Panc1 (cell line): ENCODE measurements around the gene ADAM11. TPM values are rescaled to one million over a fixed set of nuclear protein-coding genes. Genes with fewer than 3 reads are reported as not detected.
A peak's percentile ranks its signal among the peaks of the same experiment; 100 is the strongest.

Experiments
- ATAC-seq: fragments of 200-7000 bp; cut with Tn5 transposase; 2 replicates; pipeline ENCODE4 v1.9.1; 2020; ENCODE audit warnings: mild to moderate bottlenecking, moderate library complexity
- BruUV-seq: library from RNA; stranded (reverse); fragments of 400-500 nt; replicated peaks from 2 replicates; lab custom pipeline; 2021; lab: Mats Ljungman, UMichigan
- CTCF ChIA-PET: fragments of 300-600 bp; sonication (Branson Sonifier 250); formaldehyde crosslinking; loops from one replicate; lab custom pipeline; 2022; ENCODE audit warnings: antibody characterized with exemption; lab: Charles Lee
- POLR2A ChIA-PET: fragments of 300-600 bp; sonication (Branson Sonifier 250); formaldehyde crosslinking; loops from one replicate; lab custom pipeline; 2022; ENCODE audit warnings: antibody characterized with exemption; lab: Charles Lee
- DNase-seq: peaks from one replicate; pipeline ENCODE4 v3.0.0-alpha.2; 2010; ENCODE audit warnings: low read depth, low spot score
- H3K27ac ChIP-seq: 2 replicates; pipeline ENCODE4 v1.5.1; 2011; ENCODE audit warnings: mild to moderate bottlenecking, low read length, inconsistent platforms
- H3K27me3 ChIP-seq: fragments of 200-500 bp; sonication (Bioruptor generic); 2 replicates; pipeline ENCODE4 v1.6.0; 2014; ENCODE audit warnings: low read length, inconsistent platforms; ENCODE audit not compliant: control insufficient read depth, insufficient read depth
- H3K36me3 ChIP-seq: fragments of 200-500 bp; sonication (Bioruptor generic); 2 replicates; pipeline ENCODE4 v1.5.1; 2014; ENCODE audit warnings: inconsistent platforms, mild to moderate bottlenecking, low read length, moderate library complexity; ENCODE audit not compliant: control insufficient read depth, insufficient read depth
- H3K4me1 ChIP-seq: 2 replicates; pipeline ENCODE4 v1.5.1; 2011; ENCODE audit warnings: inconsistent platforms, mild to moderate bottlenecking, low read length, moderate library complexity; ENCODE audit not compliant: control insufficient read depth, insufficient read depth
- H3K4me3 ChIP-seq, 2 experiments: 2 replicates each; pipeline ENCODE4 v1.5.1; 2011 to 2012; ENCODE audit warnings: low read depth in 2 of 2, low read length in 2 of 2, mild to moderate bottlenecking in 2 of 2, inconsistent platforms in 1 of 2, moderate library complexity in 1 of 2
- H3K9me3 ChIP-seq: fragments of 200-500 bp; sonication (Bioruptor generic); 2 replicates; pipeline ENCODE4 v1.5.1; 2014; ENCODE audit warnings: low read depth, mild to moderate bottlenecking, inconsistent platforms, low read length, moderate library complexity; ENCODE audit not compliant: control insufficient read depth, insufficient read depth
- POLR2AphosphoS5 ChIP-seq: IDR thresholded peaks from 2 replicates; pipeline ENCODE4 v1.6.1; 2012; ENCODE audit warnings: mild to moderate bottlenecking, low read depth, low read length, moderate library complexity
- SIN3A ChIP-seq: IDR thresholded peaks from 2 replicates; pipeline ENCODE4 v1.6.1; 2012; ENCODE audit warnings: low read depth, mild to moderate bottlenecking, low read length, moderate library complexity, borderline replicate concordance; ENCODE audit not compliant: insufficient read depth
- TCF7L2 ChIP-seq: IDR thresholded peaks from 2 replicates; pipeline ENCODE4 v1.6.1; 2011; ENCODE audit warnings: mild to moderate bottlenecking, low read depth, low read length, inconsistent platforms
- in situ Hi-C: cut with HindIII; loops from 2 replicates; pipeline ENCODE4 v1.10.0; 2016; ENCODE audit warnings: low sequenced_read_pairs, low pct_unique_long_range_greater_than_20kb
- intact Hi-C: fragments of 100-400 bp; cut with micrococcal nuclease; formaldehyde crosslinking; loops from one replicate; pipeline ENCODE4 v1.10.0; 2022; ENCODE audit not compliant: unreplicated experiment
- total RNA-seq: library from RNA; stranded (reverse); gene quantifications from one replicate; pipeline ENCODE4 v1.2.1, GENCODE V29; 2021; ENCODE audit not compliant: unreplicated experiment
- TF ChIP-seq, protein P1 (sequence below), 2 experiments: IDR thresholded peaks; 2 replicates each; pipeline ENCODE4 v1.6.1; 2011 to 2012; ENCODE audit warnings: low read depth in 2 of 2, control low read depth in 1 of 2, low read length in 1 of 2, mild to moderate bottlenecking in 1 of 2, moderate library complexity in 1 of 2; ENCODE audit not compliant: insufficient read depth in 1 of 2
- TF ChIP-seq, protein P2 (sequence below): fragments of 450-650 bp; IDR thresholded peaks from 2 replicates; pipeline ENCODE4 v1.5.1; 2017; ENCODE audit warnings: mild to moderate bottlenecking

Gene ADAM11
- total RNA-seq, 1 experiment from 2014 or later: 3.5 TPM

DNA sequence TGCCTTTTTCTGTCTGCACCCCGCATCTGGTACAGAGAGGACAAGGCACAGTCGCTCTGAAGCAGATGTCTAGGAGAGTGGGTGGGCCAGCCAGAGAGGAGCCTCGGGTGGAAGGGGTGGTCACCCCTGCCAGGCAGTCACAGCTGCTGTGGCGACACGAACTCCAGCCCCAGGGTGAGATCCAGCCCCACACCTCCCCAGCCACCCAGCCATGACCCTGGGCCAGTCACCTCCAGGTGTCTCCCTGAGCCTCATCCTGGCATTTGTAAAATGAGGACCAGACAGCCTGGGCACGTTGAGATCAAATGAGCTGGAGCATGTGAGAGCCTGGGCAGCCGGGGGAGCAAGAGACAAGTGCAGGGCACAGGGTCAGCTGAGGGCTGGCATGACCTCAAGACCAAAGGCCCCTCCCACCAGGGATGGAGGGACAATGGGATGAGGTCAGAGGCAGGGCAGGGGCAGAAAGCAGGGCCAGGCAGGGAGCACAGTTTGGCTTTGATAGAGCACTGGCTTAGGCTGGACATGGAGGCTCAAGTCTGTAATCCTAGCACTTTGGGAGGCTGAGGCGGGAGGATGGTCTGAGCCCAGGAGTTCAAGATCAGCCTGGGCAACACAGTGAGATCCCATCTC, 7.7 kb downstream of the ADAM11 start:
- H3K4me1 ChIP-seq: no peaks in the 10 kb centered on the region
- in situ Hi-C loops: no loop called here
- no peaks in the 10 kb centered on the region for H3K9me3 ChIP-seq
- intact Hi-C loops: no loop called here
- ChIA-PET POLR2A (no interaction called here), CTCF (interaction anchor here (0.6 kb wide), 2 partner anchors 11 to 34 kb away, joined by 3 to 6 read pairs; no protein-coding TSS in a partner anchor)
- no peak for TF ChIP-seq SIN3A
- TF ChIP-seq POLR2AphosphoS5: no peak
- TF ChIP-seq, protein P1, sequence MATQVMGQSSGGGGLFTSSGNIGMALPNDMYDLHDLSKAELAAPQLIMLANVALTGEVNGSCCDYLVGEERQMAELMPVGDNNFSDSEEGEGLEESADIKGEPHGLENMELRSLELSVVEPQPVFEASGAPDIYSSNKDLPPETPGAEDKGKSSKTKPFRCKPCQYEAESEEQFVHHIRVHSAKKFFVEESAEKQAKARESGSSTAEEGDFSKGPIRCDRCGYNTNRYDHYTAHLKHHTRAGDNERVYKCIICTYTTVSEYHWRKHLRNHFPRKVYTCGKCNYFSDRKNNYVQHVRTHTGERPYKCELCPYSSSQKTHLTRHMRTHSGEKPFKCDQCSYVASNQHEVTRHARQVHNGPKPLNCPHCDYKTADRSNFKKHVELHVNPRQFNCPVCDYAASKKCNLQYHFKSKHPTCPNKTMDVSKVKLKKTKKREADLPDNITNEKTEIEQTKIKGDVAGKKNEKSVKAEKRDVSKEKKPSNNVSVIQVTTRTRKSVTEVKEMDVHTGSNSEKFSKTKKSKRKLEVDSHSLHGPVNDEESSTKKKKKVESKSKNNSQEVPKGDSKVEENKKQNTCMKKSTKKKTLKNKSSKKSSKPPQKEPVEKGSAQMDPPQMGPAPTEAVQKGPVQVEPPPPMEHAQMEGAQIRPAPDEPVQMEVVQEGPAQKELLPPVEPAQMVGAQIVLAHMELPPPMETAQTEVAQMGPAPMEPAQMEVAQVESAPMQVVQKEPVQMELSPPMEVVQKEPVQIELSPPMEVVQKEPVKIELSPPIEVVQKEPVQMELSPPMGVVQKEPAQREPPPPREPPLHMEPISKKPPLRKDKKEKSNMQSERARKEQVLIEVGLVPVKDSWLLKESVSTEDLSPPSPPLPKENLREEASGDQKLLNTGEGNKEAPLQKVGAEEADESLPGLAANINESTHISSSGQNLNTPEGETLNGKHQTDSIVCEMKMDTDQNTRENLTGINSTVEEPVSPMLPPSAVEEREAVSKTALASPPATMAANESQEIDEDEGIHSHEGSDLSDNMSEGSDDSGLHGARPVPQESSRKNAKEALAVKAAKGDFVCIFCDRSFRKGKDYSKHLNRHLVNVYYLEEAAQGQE (IDR thresholded peaks at IDR 0.05; ENCODE audit: insufficient read depth in 1 of 2, low read depth in 2 of 2, low read length in 1 of 2): no peak
- TF ChIP-seq, protein P2, sequence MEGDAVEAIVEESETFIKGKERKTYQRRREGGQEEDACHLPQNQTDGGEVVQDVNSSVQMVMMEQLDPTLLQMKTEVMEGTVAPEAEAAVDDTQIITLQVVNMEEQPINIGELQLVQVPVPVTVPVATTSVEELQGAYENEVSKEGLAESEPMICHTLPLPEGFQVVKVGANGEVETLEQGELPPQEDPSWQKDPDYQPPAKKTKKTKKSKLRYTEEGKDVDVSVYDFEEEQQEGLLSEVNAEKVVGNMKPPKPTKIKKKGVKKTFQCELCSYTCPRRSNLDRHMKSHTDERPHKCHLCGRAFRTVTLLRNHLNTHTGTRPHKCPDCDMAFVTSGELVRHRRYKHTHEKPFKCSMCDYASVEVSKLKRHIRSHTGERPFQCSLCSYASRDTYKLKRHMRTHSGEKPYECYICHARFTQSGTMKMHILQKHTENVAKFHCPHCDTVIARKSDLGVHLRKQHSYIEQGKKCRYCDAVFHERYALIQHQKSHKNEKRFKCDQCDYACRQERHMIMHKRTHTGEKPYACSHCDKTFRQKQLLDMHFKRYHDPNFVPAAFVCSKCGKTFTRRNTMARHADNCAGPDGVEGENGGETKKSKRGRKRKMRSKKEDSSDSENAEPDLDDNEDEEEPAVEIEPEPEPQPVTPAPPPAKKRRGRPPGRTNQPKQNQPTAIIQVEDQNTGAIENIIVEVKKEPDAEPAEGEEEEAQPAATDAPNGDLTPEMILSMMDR: no peak
- TF ChIP-seq TCF7L2: no peak
- H3K4me3 ChIP-seq: no peak overlapping the region
- H3K27ac ChIP-seq: no peak overlapping the region
- 0 out of 2 replicates have a peak, but pooled peaks have one; percentile 9 for ATAC-seq
- BruUV-seq: no TSS peak
- H3K27me3 ChIP-seq: no peaks in the 10 kb centered on the region
- H3K36me3 ChIP-seq: no peaks in the 10 kb centered on the region
- no peak for DNase-seq

- intact Hi-C loops: no loop called here
Observed at GRCh38 chr17:44767493-44767892, 8.7 kb downstream of the ADAM11 start.

More at GRCh38 chr17:44767493-44767892, 8.7 kb downstream of the ADAM11 start:
- in situ Hi-C loops: no loop called here
- ATAC-seq: no peak
- TF ChIP-seq TCF7L2 (no peak), SIN3A (no peak), POLR2AphosphoS5 (no peak)
- TF ChIP-seq, protein P2: no peak
- TF ChIP-seq, protein P1 (IDR thresholded peaks at IDR 0.05; ENCODE audit: insufficient read depth in 1 of 2, low read depth in 2 of 2, low read length in 1 of 2): no peak
- Histone ChIP-seq H3K36me3 (no peaks in the 10 kb centered on the region), H3K4me1 (no peaks in the 10 kb centered on the region), H3K4me3 (no peak overlapping the region), H3K27me3 (no peaks in the 10 kb centered on the region), H3K27ac (no peak overlapping the region), H3K9me3 (no peaks in the 10 kb centered on the region)
- POLR2A ChIA-PET: no interaction called here
- CTCF ChIA-PET: no interaction called here
- BruUV-seq: no TSS peak
- no peak for DNase-seq
